Activated T-helper 1 cell treated with Interleukin-2 at 50 U/mL for 16 hours (primary cell): ENCODE results near the gene WSCD1.

Experiments
- DNase-seq: peaks from one replicate; pipeline ENCODE4 v3.0.0-alpha.2; 2020; ENCODE audit warnings: low read depth

The WSCD1 gene

GRCh38 chr17:6160232-6160555 lies 90.0 kb downstream of the WSCD1 start:
- no peak for DNase-seq

- DNase-seq, result no peak
Observed at GRCh38 chr17:6160911-6161855, 91.0 kb downstream of the WSCD1 start.

GRCh38 chr17:6162216-6162615 lies 92.0 kb downstream of the WSCD1 start:
- DNase-seq, result no peak

DNA sequence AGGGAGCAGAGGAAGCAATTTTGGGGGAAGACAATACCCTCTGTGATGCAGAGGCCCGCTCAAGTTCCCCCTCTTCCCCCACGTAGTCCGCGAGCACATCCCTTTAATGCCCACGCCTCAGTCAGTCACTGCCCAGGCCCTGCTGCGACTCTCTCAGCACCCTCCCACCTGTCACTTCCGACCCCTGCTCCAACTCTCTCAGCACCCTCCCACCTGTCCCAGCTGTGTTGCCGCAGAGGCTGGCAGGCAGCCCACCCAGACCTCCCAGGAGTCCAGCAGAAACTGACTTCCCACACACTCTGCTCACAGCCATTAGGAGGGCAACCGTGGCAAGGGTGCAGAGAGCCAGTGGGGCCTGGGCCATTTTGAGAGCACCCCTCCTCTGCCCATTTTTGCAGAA lies 92.7 kb downstream of the WSCD1 start:
- no peak for DNase-seq

- no peak for DNase-seq
Observed at GRCh38 chr17:6163612-6164333, 93.6 kb downstream of the WSCD1 start.

DNA sequence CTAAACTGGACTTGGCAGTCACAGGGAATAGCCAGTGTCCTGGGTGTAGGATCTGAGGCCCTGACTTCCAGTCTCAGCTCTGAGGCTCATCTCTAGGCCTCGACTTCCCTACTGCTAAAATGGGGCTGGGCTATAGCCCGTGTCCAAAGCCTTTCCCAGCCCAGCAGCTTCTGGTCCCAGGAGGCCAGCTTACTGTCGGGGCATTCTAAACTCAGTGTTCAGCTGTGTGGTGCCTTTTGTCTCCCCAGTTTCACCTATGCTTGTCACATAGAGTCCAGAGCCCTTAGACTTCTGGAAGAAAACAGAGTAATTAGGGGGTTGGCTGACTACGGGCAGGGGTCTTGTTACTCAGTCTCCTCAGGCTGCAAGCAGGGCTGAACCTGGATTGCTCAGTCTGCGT lies 94.8 kb downstream of the WSCD1 start:
- no peak for DNase-seq

- DNase-seq, result no peak
Observed at GRCh38 chr17:6165806-6166205, 95.6 kb downstream of the WSCD1 start.

GRCh38 chr17:6166492-6167179 lies 96.5 kb downstream of the WSCD1 start:
- no peak for DNase-seq

DNA sequence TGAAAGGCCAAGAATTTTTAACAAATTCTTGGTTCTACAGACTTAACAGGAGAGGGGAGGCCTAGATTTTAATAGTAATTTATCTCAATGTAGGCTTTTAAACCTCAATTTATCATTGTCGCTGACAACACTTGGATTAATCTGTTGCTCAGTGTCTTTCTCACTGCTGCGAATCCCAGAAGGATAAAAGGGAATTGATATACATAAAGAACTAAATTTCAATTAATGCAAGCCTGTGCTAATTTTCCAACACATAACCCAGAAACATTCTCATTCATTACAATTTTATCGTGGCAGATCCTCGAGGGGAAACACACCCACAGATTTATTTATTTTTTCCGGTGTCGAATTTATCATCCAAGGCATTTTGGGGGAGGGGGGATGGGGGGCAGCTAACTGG lies 98.1 kb downstream of the WSCD1 start:
- no peak for DNase-seq

DNA sequence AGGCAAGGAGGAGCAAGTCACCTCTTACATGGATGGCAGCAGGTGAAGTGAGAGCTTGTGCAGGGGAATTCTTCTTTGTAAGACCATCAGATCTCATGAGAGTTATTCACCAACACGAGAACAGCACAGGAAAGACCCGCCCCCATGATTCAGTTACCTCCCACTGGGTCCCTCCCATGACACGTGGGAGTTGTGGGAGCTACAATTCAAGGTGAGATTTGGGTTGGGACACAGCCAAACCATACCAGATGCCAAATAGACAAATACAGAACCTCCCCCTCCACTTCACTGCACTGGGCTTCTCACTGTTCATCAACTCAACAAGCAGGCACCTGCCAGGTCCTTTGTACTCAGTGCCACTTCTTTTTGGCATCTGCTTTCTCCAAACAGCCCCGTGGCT lies 100.2 kb downstream of the WSCD1 start:
- DNase-seq, result no peak

DNA sequence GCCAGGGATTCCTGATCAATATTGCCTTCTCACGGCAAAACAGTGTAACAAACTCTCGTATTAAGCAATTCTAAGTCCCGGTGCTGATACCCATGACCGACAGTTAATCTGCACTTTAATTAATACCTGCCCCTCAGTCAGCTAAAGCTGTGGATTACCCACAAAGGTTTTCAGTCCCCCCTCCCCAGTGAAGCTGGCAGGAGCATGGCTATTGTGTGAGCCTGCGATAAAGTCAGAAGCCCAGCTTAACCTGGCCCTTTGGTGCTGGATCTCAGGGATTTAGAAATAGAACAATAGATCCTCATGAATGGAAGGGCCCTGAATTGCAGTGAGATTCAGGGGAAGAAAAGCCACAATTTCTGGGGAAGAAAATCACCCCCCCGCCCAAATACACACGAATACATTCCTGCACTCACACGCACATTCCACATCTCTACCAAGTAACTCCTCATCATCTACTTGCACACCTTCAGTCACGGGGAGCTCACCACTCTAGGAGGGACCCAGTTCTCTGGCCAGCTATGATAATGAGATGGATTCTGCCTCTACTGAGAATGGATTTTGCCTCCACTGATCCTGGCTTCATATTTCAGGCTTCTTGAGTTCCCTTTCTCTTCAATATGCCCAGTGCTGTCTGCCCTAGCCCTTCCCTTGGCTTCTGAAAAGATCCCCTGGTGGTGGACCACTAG lies 102.6 kb downstream of the WSCD1 start:
- DNase-seq, result no peak

- DNase-seq, result no peak
Observed at GRCh38 chr17:6173653-6174052, 103.5 kb downstream of the WSCD1 start.
